Endometrial microvascular endothelial cells (primary cell): ENCODE data around the gene ZAR1L. TPM values are rescaled to one million over a fixed set of nuclear protein-coding genes. Genes with fewer than 3 reads are reported as not detected.

Experiments
- in situ Hi-C: cut with HindIII; loops from 2 replicates; pipeline ENCODE4 v1.10.0; 2017; ENCODE audit warnings: low sequenced_read_pairs, low pct_unique_long_range_greater_than_20kb; ENCODE audit errors: inconsistent ontology term
- total RNA-seq: library from RNA; depleted of rRNA; stranded (reverse); fragments of >200 nt; gene quantifications from one replicate; pipeline ENCODE4 v1.2.3, GENCODE V29; 2015; ENCODE audit errors: inconsistent ontology term

ZAR1L gene
- total RNA-seq, 1 donor from 2014 or later, result not detected

- in situ Hi-C loops, result no loop called here
Observed at GRCh38 chr13:32262619-32263018, 52.5 kb downstream of the ZAR1L start.

- in situ Hi-C loops, result no loop called here
Observed at GRCh38 chr13:32262165-32262564, 53.0 kb downstream of the ZAR1L start.

- in situ Hi-C loops, result no loop called here
Observed at GRCh38 chr13:32261567-32261966, 53.6 kb downstream of the ZAR1L start.

GRCh38 chr13:32259116-32259515 lies 56.0 kb downstream of the ZAR1L start:
- in situ Hi-C loops, result no loop called here

GRCh38 chr13:32257649-32258048 lies 57.5 kb downstream of the ZAR1L start:
- in situ Hi-C loops, result no loop called here

- in situ Hi-C loops, result no loop called here
Observed at GRCh38 chr13:32256243-32256642, 58.9 kb downstream of the ZAR1L start.

- in situ Hi-C loops, result no loop called here
Observed at GRCh38 chr13:32255724-32256109, 59.4 kb downstream of the ZAR1L start.

- in situ Hi-C loops, result no loop called here
Observed at GRCh38 chr13:32254916-32255723, 60.0 kb downstream of the ZAR1L start.

GRCh38 chr13:32254416-32254815 lies 60.7 kb downstream of the ZAR1L start:
- in situ Hi-C loops, result no loop called here

GRCh38 chr13:32253911-32254399 lies 61.2 kb downstream of the ZAR1L start:
- in situ Hi-C loops, result no loop called here

Other genes starting within 250 kb of the ZAR1L start
- 12.3 TPM for gene BRCA2, start 145 bp upstream of the ZAR1L start, total RNA-seq
- gene N4BP2L1, start 112.8 kb upstream of the ZAR1L start, total RNA-seq, result 0.09 TPM
- gene N4BP2L2, start 223.4 kb upstream of the ZAR1L start, total RNA-seq, result 24.7 TPM